GM23338 (cell line): ENCODE data around the gene MPRIP.

Source experiments
- CREB1 ChIP-seq: fragments of 250-450 bp; sonication (Bioruptor Pico); IDR thresholded peaks from 2 replicates; pipeline ENCODE4 v1.5.0; 2020; ENCODE audit warnings: low read depth, mild to moderate bottlenecking, moderate library complexity
- CTCF ChIP-seq, 2 experiments: fragments of 200-600 bp in 1 of 2; sonication (generic) in 1 of 2; conservative IDR thresholded peaks; 2 replicates each; pipeline versions ENCODE4 v1.5.1 to v1.6.1; 2016 to 2017; ENCODE audit warnings: antibody characterized with exemption in 2 of 2, low read depth in 2 of 2, mild to moderate bottlenecking in 2 of 2, moderate library complexity in 1 of 2
- EZH2 ChIP-seq: fragments of 200-600 bp; sonication (generic); IDR thresholded peaks from one replicate; pipeline ENCODE4 v1.8.0; 2017; ENCODE audit warnings: antibody characterized with exemption, mild to moderate bottlenecking, low read depth; ENCODE audit not compliant: unreplicated experiment
- EZH2phosphoT487 ChIP-seq: fragments of 200-600 bp; sonication (generic); IDR thresholded peaks from one replicate; pipeline ENCODE4 v1.8.1; 2018; ENCODE audit warnings: antibody characterized with exemption; ENCODE audit not compliant: unreplicated experiment
- POLR2AphosphoS5 ChIP-seq: IDR thresholded peaks from 2 replicates; pipeline ENCODE4 v1.6.1; 2016; ENCODE audit warnings: antibody characterized with exemption, low read depth
- REST ChIP-seq: IDR thresholded peaks from one replicate; pipeline ENCODE4 v1.6.1; 2018; ENCODE audit warnings: antibody characterized with exemption; ENCODE audit not compliant: unreplicated experiment
- STAT1 ChIP-seq: IDR thresholded peaks from one replicate; pipeline ENCODE4 v1.6.1; 2016; ENCODE audit warnings: antibody characterized with exemption; ENCODE audit not compliant: unreplicated experiment

GRCh38 chr17:17022011-17022410, 20.2 kb upstream of the MPRIP start:
- TF ChIP-seq CTCF (conservative IDR thresholded peaks at IDR 0.05; ENCODE audit: low read depth in 2 of 2) (no peak), POLR2AphosphoS5 (no peak), STAT1 (no peak), EZH2phosphoT487 (no peak), REST (no peak), EZH2 (no peak), CREB1 (CRISPR knock-in tag) (no peak)
